ENCODE measurements around the gene NUP188.

- no peak for TF ChIP-seq CTCF (IDR thresholded peaks at IDR 0.05; ENCODE audit: poor library complexity, severe bottlenecking)
- no peak for TF ChIP-seq RAD21 (conservative IDR thresholded peaks at IDR 0.05)
Observed at GRCh38 chr9:129026442-129027223, 79.1 kb downstream of the NUP188 start.
